GM18909 (cell line): Measurements from ENCODE around the gene TKFC.

Experiments used
- ATAC-seq: cut with Tn5 transposase; IDR thresholded peaks from one replicate; pipeline ENCODE4 v1.9.1; 2021; ENCODE audit warnings: mild to moderate bottlenecking; ENCODE audit not compliant: unreplicated experiment, poor library complexity

TKFC gene

GRCh38 chr11:61315260-61315659 is 17.8 kb upstream of the TKFC start:
- ATAC-seq: no peak

GRCh38 chr11:61325649-61326414 is 7.2 kb upstream of the TKFC start:
- ATAC-seq: no peak

- no peak for ATAC-seq
These were observed 5.4 kb upstream of the TKFC start for GRCh38 chr11:61327669-61328071.

- ATAC-seq: no peak
These were observed 4.7 kb upstream of the TKFC start for GRCh38 chr11:61328351-61328750.

GRCh38 chr11:61329871-61330270 is 3.2 kb upstream of the TKFC start:
- ATAC-seq: no peak

- no peak for ATAC-seq
These were observed 1.4 kb upstream of the TKFC start for GRCh38 chr11:61331651-61332050.

- peak; percentile 4 for ATAC-seq
These were observed 689 bp upstream of the TKFC start for GRCh38 chr11:61332281-61332796.

GRCh38 chr11:61333550-61334433 is 764 bp downstream of the TKFC start:
- no peak for ATAC-seq

- ATAC-seq: no peak
These were observed 1.7 kb downstream of the TKFC start for GRCh38 chr11:61334434-61335354.

GRCh38 chr11:61335355-61335710 is 2.3 kb downstream of the TKFC start:
- ATAC-seq: no peak

- ATAC-seq: peak; percentile 61
These were observed 3.3 kb downstream of the TKFC start for GRCh38 chr11:61336171-61336935.

- no peak for ATAC-seq
These were observed 4.9 kb downstream of the TKFC start for GRCh38 chr11:61337706-61338470.

GRCh38 chr11:61338783-61339489 is 5.9 kb downstream of the TKFC start:
- no peak for ATAC-seq

- ATAC-seq: no peak
These were observed 6.5 kb downstream of the TKFC start for GRCh38 chr11:61339490-61339878.

GRCh38 chr11:61340979-61341378 is 8.0 kb downstream of the TKFC start:
- no peak for ATAC-seq

GRCh38 chr11:61341706-61342105 is 8.7 kb downstream of the TKFC start:
- ATAC-seq: no peak

- no peak for ATAC-seq
These were observed 9.3 kb downstream of the TKFC start for GRCh38 chr11:61342207-61342803.
